Osteocyte (in vitro differentiated cells): ENCODE measurements around the gene PDE11A. TPM values are rescaled to one million over a fixed set of nuclear protein-coding genes. Genes with fewer than 3 reads are reported as not detected.

ENCODE experiments used
- DNase-seq: peaks from one replicate; pipeline ENCODE4 v3.0.0; 2021; ENCODE audit warnings: mixed read lengths; ENCODE audit not compliant: unreplicated experiment; ENCODE audit errors: extremely low spot score
- H3K27ac Mint-ChIP-seq: one replicate; pipeline ENCODE4 v1.8.0; 2021; ENCODE audit warnings: mild to moderate bottlenecking, mixed read lengths; ENCODE audit not compliant: unreplicated experiment
- H3K27me3 Mint-ChIP-seq: one replicate; pipeline ENCODE4 v1.8.0; 2021; ENCODE audit warnings: mixed read lengths; ENCODE audit not compliant: unreplicated experiment
- H3K36me3 Mint-ChIP-seq: one replicate; pipeline ENCODE4 v1.8.0; 2021; ENCODE audit warnings: mixed read lengths; ENCODE audit not compliant: unreplicated experiment
- H3K4me1 Mint-ChIP-seq: one replicate; pipeline ENCODE4 v1.8.0; 2021; ENCODE audit warnings: mixed read lengths; ENCODE audit not compliant: unreplicated experiment
- H3K4me3 Mint-ChIP-seq: one replicate; pipeline ENCODE4 v1.8.0; 2021; ENCODE audit warnings: mild to moderate bottlenecking, moderate library complexity, mixed read lengths; ENCODE audit not compliant: unreplicated experiment
- H3K9me3 Mint-ChIP-seq: one replicate; pipeline ENCODE4 v1.8.0; 2021; ENCODE audit warnings: mixed read lengths; ENCODE audit not compliant: unreplicated experiment
- CTCF ChIP-seq: fragments of 200-600 bp; sonication (generic); IDR thresholded peaks from 2 replicates; pipeline ENCODE4 v1.5.0; 2021; ENCODE audit warnings: antibody characterized with exemption, mild to moderate bottlenecking, moderate library complexity
- total RNA-seq: library from RNA; stranded (reverse); gene quantifications from 2 replicates; pipeline ENCODE4 v1.2.1, GENCODE V29; 2021

PDE11A gene
- total RNA-seq, 1 donor from 2014 or later: 0.05 TPM

DNA sequence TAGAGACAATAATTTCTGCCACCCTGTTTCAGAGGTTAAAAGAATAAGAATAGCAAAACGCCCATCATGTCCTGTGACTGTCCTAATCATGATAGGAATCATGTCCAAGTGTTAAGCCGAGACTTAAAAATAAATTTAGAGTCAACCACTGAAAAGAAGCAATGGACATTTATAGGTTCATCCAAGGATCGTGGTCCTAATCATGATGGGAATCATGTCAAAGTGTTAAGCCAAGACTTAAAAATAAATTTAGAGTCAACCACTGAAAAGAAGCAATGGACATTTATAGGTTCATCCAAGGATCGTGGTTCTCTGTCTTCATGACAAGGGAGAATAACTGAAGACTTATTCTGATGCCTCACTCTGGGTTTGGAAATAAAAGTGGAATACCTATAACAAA lies 73.6 kb downstream of the PDE11A start:
- H3K4me3 Mint-ChIP-seq: no peak overlapping the region
- DNase-seq: no peak
- H3K36me3 Mint-ChIP-seq: no peaks in the 10 kb centered on the region
- H3K4me1 Mint-ChIP-seq: no peaks in the 10 kb centered on the region
- no peak for TF ChIP-seq CTCF
- H3K9me3 Mint-ChIP-seq: no peaks in the 10 kb centered on the region
- no peak overlapping the region for H3K27ac Mint-ChIP-seq
- no peaks in the 10 kb centered on the region for H3K27me3 Mint-ChIP-seq

GRCh38 chr2:177998006-177998405 lies 74.6 kb downstream of the PDE11A start:
- Mint-ChIP-seq H3K27me3 (no peaks in the 10 kb centered on the region), H3K27ac (no peak overlapping the region), H3K4me3 (no peak overlapping the region), H3K36me3 (no peaks in the 10 kb centered on the region), H3K9me3 (no peaks in the 10 kb centered on the region), H3K4me1 (no peaks in the 10 kb centered on the region)
- DNase-seq: no peak
- no peak for TF ChIP-seq CTCF

GRCh38 chr2:177992992-177993391 lies 79.6 kb downstream of the PDE11A start:
- no peak overlapping the region for H3K4me3 Mint-ChIP-seq
- H3K27ac Mint-ChIP-seq: no peak overlapping the region
- H3K4me1 Mint-ChIP-seq: no peaks in the 10 kb centered on the region
- TF ChIP-seq CTCF: no peak
- no peaks in the 10 kb centered on the region for H3K36me3 Mint-ChIP-seq
- H3K27me3 Mint-ChIP-seq: peaks cover 2% of the 10 kb centered on the region
- no peaks in the 10 kb centered on the region for H3K9me3 Mint-ChIP-seq
- DNase-seq: no peak

- H3K36me3 Mint-ChIP-seq: no peaks in the 10 kb centered on the region
- no peak for TF ChIP-seq CTCF
- H3K27ac Mint-ChIP-seq: no peak overlapping the region
- H3K4me1 Mint-ChIP-seq: no peaks in the 10 kb centered on the region
- peaks cover 2% of the 10 kb centered on the region for H3K27me3 Mint-ChIP-seq
- no peak overlapping the region for H3K4me3 Mint-ChIP-seq
- no peaks in the 10 kb centered on the region for H3K9me3 Mint-ChIP-seq
- DNase-seq: no peak
Observed at GRCh38 chr2:177989029-177989885, 83.3 kb downstream of the PDE11A start.

DNA sequence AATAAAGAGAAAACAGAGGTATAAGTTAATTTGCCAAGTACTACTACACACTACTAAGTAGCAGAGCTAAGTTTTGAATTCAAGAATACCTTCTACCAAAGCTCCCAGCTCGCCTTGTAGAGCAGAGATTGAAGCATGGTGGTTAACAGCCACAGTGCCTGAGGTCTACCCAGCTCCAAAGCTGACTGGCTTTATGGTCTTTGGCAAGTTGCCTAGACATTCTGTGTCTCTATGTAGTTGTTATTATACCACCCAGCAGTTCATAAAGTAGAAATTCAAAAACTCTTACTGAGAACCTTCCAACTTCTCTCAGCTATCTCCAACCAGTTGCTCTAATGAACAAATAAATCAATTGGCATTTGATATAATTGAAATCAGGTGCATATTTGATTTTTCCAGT lies 87.8 kb downstream of the PDE11A start:
- DNase-seq: no peak
- no peaks in the 10 kb centered on the region for H3K36me3 Mint-ChIP-seq
- no peak for TF ChIP-seq CTCF

More for the DNA sequence above, 87.8 kb downstream of the PDE11A start:
- Mint-ChIP-seq H3K27me3 (peaks cover 2% of the 10 kb centered on the region), H3K27ac (no peak overlapping the region), H3K9me3 (no peaks in the 10 kb centered on the region), H3K4me1 (no peaks in the 10 kb centered on the region), H3K4me3 (no peak overlapping the region)
